Type B pancreatic cell (in vitro differentiated cells): ENCODE results near the gene RPS14. TPM values are rescaled to one million over a fixed set of nuclear protein-coding genes. Genes with fewer than 3 reads are reported as not detected.
"Not testable (repeated sequence)": the region's sequence is repeated elsewhere in the genome, so short reads cannot be mapped to it uniquely, and the experiment has no call there.

ENCODE experiments used
- DNase-seq: peaks from one replicate; pipeline ENCODE4 v3.0.0; 2021; ENCODE audit warnings: mixed read lengths; ENCODE audit not compliant: unreplicated experiment; ENCODE audit errors: extremely low spot score
- H3K27ac Mint-ChIP-seq: 2 replicates; pipeline ENCODE4 v1.8.0; 2021; ENCODE audit warnings: mild to moderate bottlenecking, mixed read lengths
- H3K27me3 Mint-ChIP-seq: 2 replicates; pipeline ENCODE4 v1.8.0; 2021; ENCODE audit warnings: mixed read lengths
- H3K36me3 Mint-ChIP-seq: 2 replicates; pipeline ENCODE4 v1.8.0; 2021; ENCODE audit warnings: mixed read lengths
- H3K4me1 Mint-ChIP-seq: one replicate; pipeline ENCODE4 v1.8.0; 2021; ENCODE audit warnings: mixed read lengths; ENCODE audit not compliant: unreplicated experiment
- H3K4me3 Mint-ChIP-seq: 2 replicates; pipeline ENCODE4 v1.8.0; 2021; ENCODE audit warnings: mild to moderate bottlenecking, mixed read lengths
- H3K9me3 Mint-ChIP-seq: 2 replicates; pipeline ENCODE4 v1.8.0; 2021; ENCODE audit warnings: mixed read lengths
- CTCF ChIP-seq: fragments of 200-600 bp; sonication (generic); conservative IDR thresholded peaks from 2 replicates; pipeline ENCODE4 v1.5.0; 2021; ENCODE audit warnings: antibody characterized with exemption, mild to moderate bottlenecking
- total RNA-seq: library from RNA; stranded (reverse); gene quantifications from 2 replicates; pipeline ENCODE4 v1.2.1, GENCODE V29; 2021; ENCODE audit warnings: low replicate concordance

Gene RPS14
- total RNA-seq, 1 donor from 2014 or later = 2,469 TPM

- Mint-ChIP-seq H3K4me3 (no peak overlapping the region), H3K4me1 (peaks cover 9% of the 10 kb centered on the region), H3K36me3 (no peaks in the 10 kb centered on the region), H3K27me3 (no peaks in the 10 kb centered on the region), H3K9me3 (no peaks in the 10 kb centered on the region), H3K27ac (peak overlapping the region; percentile 90)
- no peak for TF ChIP-seq CTCF
- no peak for DNase-seq
These were observed 21.2 kb downstream of the RPS14 start for GRCh38 chr5:150428106-150428876.

GRCh38 chr5:150426165-150426564 is 23.4 kb downstream of the RPS14 start:
- H3K27ac Mint-ChIP-seq, H3K36me3 Mint-ChIP-seq, H3K4me1 Mint-ChIP-seq: not testable (repeated sequence)

GRCh38 chr5:150422758-150423157 is 26.8 kb downstream of the RPS14 start:
- no peak overlapping the region for H3K27ac Mint-ChIP-seq
- H3K36me3 Mint-ChIP-seq = no peaks in the 10 kb centered on the region
- H3K4me3 Mint-ChIP-seq = no peak overlapping the region
- no peaks in the 10 kb centered on the region for H3K9me3 Mint-ChIP-seq
- DNase-seq = no peak
- H3K27me3 Mint-ChIP-seq = no peaks in the 10 kb centered on the region
- peaks cover 2% of the 10 kb centered on the region for H3K4me1 Mint-ChIP-seq
- TF ChIP-seq CTCF = no peak

More at GRCh38 chr5:150426165-150426564, 23.4 kb downstream of the RPS14 start:
- not testable (repeated sequence) for H3K27me3 Mint-ChIP-seq, H3K4me3 Mint-ChIP-seq, DNase-seq, H3K9me3 Mint-ChIP-seq

GRCh38 chr5:150422075-150422474 is 27.5 kb downstream of the RPS14 start:
- Mint-ChIP-seq H3K4me3 (no peak overlapping the region), H3K9me3 (no peaks in the 10 kb centered on the region), H3K27ac (no peak overlapping the region), H3K4me1 (no peaks in the 10 kb centered on the region), H3K27me3 (no peaks in the 10 kb centered on the region), H3K36me3 (no peaks in the 10 kb centered on the region)
- TF ChIP-seq CTCF = no peak
- DNase-seq = no peak

- TF ChIP-seq CTCF = no peak
- H3K27me3 Mint-ChIP-seq = no peaks in the 10 kb centered on the region
- no peak overlapping the region for H3K4me3 Mint-ChIP-seq
- DNase-seq = no peak
- H3K27ac Mint-ChIP-seq = no peak overlapping the region
- H3K36me3 Mint-ChIP-seq = no peaks in the 10 kb centered on the region
- H3K4me1 Mint-ChIP-seq = no peaks in the 10 kb centered on the region
- H3K9me3 Mint-ChIP-seq = no peaks in the 10 kb centered on the region
These were observed 29.8 kb downstream of the RPS14 start for GRCh38 chr5:150419630-150420270.

- H3K4me3 Mint-ChIP-seq = not testable (repeated sequence)
These were observed 35.4 kb downstream of the RPS14 start for GRCh38 chr5:150413902-150414790.

More at GRCh38 chr5:150413902-150414790, 35.4 kb downstream of the RPS14 start:
- H3K36me3 Mint-ChIP-seq, H3K27me3 Mint-ChIP-seq, DNase-seq, H3K27ac Mint-ChIP-seq, H3K9me3 Mint-ChIP-seq: not testable (repeated sequence)
- H3K4me1 Mint-ChIP-seq = peaks cover 14% of the 10 kb centered on the region
